HepG2 (cell line): Measurements from ENCODE around the gene CCL13. TPM values are rescaled to one million over a fixed set of nuclear protein-coding genes. Genes with fewer than 3 reads are reported as not detected.

Source experiments
- ATAC-seq: fragments of 200-7000 bp; cut with Tn5 transposase; 3 replicates; pipeline ENCODE4 v1.9.1; 2020; ENCODE audit warnings: mild to moderate bottlenecking, moderate library complexity
- BruUV-seq: library from RNA; stranded (reverse); fragments of 400-500 nt; replicated peaks from 2 replicates; lab custom pipeline; 2021; lab: Mats Ljungman, UMichigan
- CTCF ChIA-PET: fragments of 300-600 bp; formaldehyde crosslinking; extraction: SDS; loops from one replicate; lab custom pipeline; 2021; ENCODE audit warnings: low total read pairs, inconsistent platforms, low intra/inter-chr PET ratio; lab: Yijun Ruan, JAX
- POLR2A ChIA-PET: fragments of 350-600 bp; sonication (Branson Sonifier 250); formaldehyde crosslinking; loops from one replicate; lab custom pipeline; 2020; ENCODE audit warnings: antibody characterized with exemption, inconsistent platforms; lab: Yijun Ruan, JAX
- DNase-seq: peaks from one replicate; pipeline ENCODE4 v3.0.0-alpha.2; 2015; ENCODE audit warnings: low spot score
- FAIRE-seq: peaks from 3 replicates; lab custom pipeline; 2011; peaks lifted over from hg19 to GRCh38; lab: Jason Lieb, UNC
- H2AFZ ChIP-seq: one replicate; pipeline ENCODE4 v1.6.1; 2011; ENCODE audit warnings: low read length, inconsistent platforms
- H3K27ac ChIP-seq: fragments of 300-600 bp; 3 replicates; pipeline ENCODE4 v1.8.0; 2011; ENCODE audit warnings: mixed run types, mild to moderate bottlenecking, mixed read lengths, low read length, inconsistent platforms; ENCODE audit not compliant: insufficient read depth; ENCODE audit errors: extremely low read length
- H3K27me3 ChIP-seq, 2 experiments: fragments of 200-600 bp in 1 of 2; 2 replicates in 1 of 2; 3 replicates in 1 of 2; pipeline versions ENCODE4 v1.6.0 to v1.8.0; 2011; ENCODE audit warnings: low read length in 2 of 2, mild to moderate bottlenecking in 2 of 2, moderate library complexity in 2 of 2, inconsistent platforms in 1 of 2; ENCODE audit not compliant: insufficient read depth in 2 of 2, control insufficient read depth in 1 of 2
- H3K36me3 ChIP-seq, 2 experiments: fragments of 200-600 bp in 1 of 2; replicated peaks in 1 of 2; 2 replicates in 1 of 2; 3 replicates in 1 of 2; pipeline versions ENCODE4 v1.5.1 to v1.8.0; 2011; ENCODE audit warnings: low read length in 2 of 2, inconsistent platforms in 1 of 2; ENCODE audit not compliant: insufficient read depth in 2 of 2, control insufficient read depth in 1 of 2
- H3K4me1 ChIP-seq: 2 replicates; pipeline ENCODE4 v1.5.1; 2012; ENCODE audit warnings: low read length, inconsistent platforms; ENCODE audit not compliant: insufficient read depth
- H3K4me2 ChIP-seq: 2 replicates; pipeline ENCODE4 v1.6.0; 2011; ENCODE audit warnings: low read depth, low read length, inconsistent platforms
- H3K4me3 ChIP-seq, 3 experiments: fragments of 200-600 bp in 1 of 3; sonication (generic), shearing (Covaris generic) in 1 of 3; replicated peaks in 1 of 3; 2 replicates each; pipeline ENCODE4 v1.5.1; 2011 to 2016; ENCODE audit warnings: low read length in 3 of 3, inconsistent platforms in 2 of 3, low read depth in 2 of 3, mild to moderate bottlenecking in 2 of 3, control low read depth in 1 of 3, mixed read lengths in 1 of 3; ENCODE audit not compliant: insufficient read depth in 1 of 3
- H3K79me2 ChIP-seq: one replicate; pipeline ENCODE4 v1.6.1; 2011; ENCODE audit warnings: low read length, inconsistent platforms; ENCODE audit not compliant: insufficient read depth
- H3K9ac ChIP-seq: 2 replicates; pipeline ENCODE4 v1.6.0; 2011; ENCODE audit warnings: mild to moderate bottlenecking, low read depth, low read length, inconsistent platforms; ENCODE audit not compliant: insufficient read depth
- H3K9me3 ChIP-seq: 2 replicates; pipeline ENCODE4 v1.5.1; 2012; ENCODE audit warnings: mild to moderate bottlenecking, low read length
- H4K20me1 ChIP-seq: 2 replicates; pipeline ENCODE4 v1.6.0; 2011; ENCODE audit warnings: inconsistent platforms, mild to moderate bottlenecking, low read length, moderate library complexity; ENCODE audit not compliant: insufficient read depth
- ATF7-NPFF ChIP-seq: sonication (generic); formaldehyde crosslinking; IDR thresholded peaks from 2 replicates; pipeline ENCODE4 v1.8.1; 2023; ENCODE audit warnings: mild to moderate bottlenecking, low read depth, missing genetic modification reagents, moderate library complexity
- REPIN1 ChIP-seq: sonication (generic); formaldehyde crosslinking; IDR thresholded peaks from 2 replicates; pipeline ENCODE4 v1.8.0; 2022; ENCODE audit warnings: missing genetic modification reagents, low read depth, mild to moderate bottlenecking, borderline replicate concordance
- ZGPAT ChIP-seq: IDR thresholded peaks from 2 replicates; pipeline ENCODE4 v1.6.1; 2016; ENCODE audit warnings: mild to moderate bottlenecking
- ZNF138 ChIP-seq: sonication (generic); formaldehyde crosslinking; IDR thresholded peaks from 2 replicates; pipeline ENCODE4 v1.5.0; 2020; ENCODE audit warnings: mild to moderate bottlenecking, low read depth, missing genetic modification reagents
- ZNF17 ChIP-seq: sonication (generic); formaldehyde crosslinking; IDR thresholded peaks from 2 replicates; pipeline ENCODE4 v1.5.0; 2020; ENCODE audit warnings: mild to moderate bottlenecking, missing genetic modification reagents
- ZNF503 ChIP-seq: sonication (generic); formaldehyde crosslinking; IDR thresholded peaks from 2 replicates; pipeline ENCODE4 v1.4.0; 2020; ENCODE audit warnings: missing genetic modification reagents
- WGBS: methylation state at CpG from one replicate; pipeline ENCODE4 v1.1.6; 2017; ENCODE audit warnings: low lambda C conversion rate; 5-methylcytosine and 5-hydroxymethylcytosine counted together
- in situ Hi-C: cut with HindIII; loops from 2 replicates; pipeline ENCODE4 v1.10.0; 2017; ENCODE audit warnings: low pct_unique_long_range_greater_than_20kb; ENCODE audit not compliant: extremely low pct_ligation_motif_present
- intact Hi-C: fragments of 100-400 bp; cut with micrococcal nuclease; formaldehyde crosslinking; loops from one replicate; pipeline ENCODE4 v1.10.0; 2022; ENCODE audit not compliant: unreplicated experiment
- polyA plus RNA-seq, 8 experiments: library from polyadenylated mRNA; depleted of rRNA in 3 of 8; stranded (reverse) in 7 of 8; unstranded in 1 of 8; fragments of >200 nt; fragmentation: Illumina TruSeq in 4 of 8; extraction: Trizol in 4 of 8; gene quantifications; 2 replicates each; pipeline versions ENCODE4 v1.2.1 to v1.2.3, GENCODE V29; 2011 to 2016; ENCODE audit warnings: low read depth in 4 of 8, missing spikeins in 1 of 8, mixed read lengths in 1 of 8; ENCODE audit not compliant: insufficient read depth in 1 of 8
- total RNA-seq, 5 experiments: library from RNA; depleted of rRNA; stranded (reverse); fragments of >200 nt; fragmentation: Illumina TruSeq; extraction: Trizol; gene quantifications; 2 replicates each; pipeline ENCODE4 v1.2.3, GENCODE V29; 2016; ENCODE audit warnings: low read depth in 1 of 5

CCL13 gene
- total and polyA plus RNA-seq, 2 of the 13 experiments (the other 11 are each of a cell fraction or from before 2014, with no cell fraction given), result not detected

- H3K4me2 ChIP-seq, result no peak overlapping the region
- H4K20me1 ChIP-seq, result no peaks in the 10 kb centered on the region
- no TSS peak for BruUV-seq
- ChIA-PET POLR2A (no interaction called here), CTCF (no interaction called here)
- H3K27ac ChIP-seq, result no peak overlapping the region
- FAIRE-seq (no peak), ATAC-seq (no peak), DNase-seq (no peak)
- no peaks in the 10 kb centered on the region for H3K79me2 ChIP-seq
- intact Hi-C loops, result no loop called here
- in situ Hi-C loops, result no loop called here
- H3K4me3 ChIP-seq, result no peak overlapping the region
- 50% methylated on average over 4 of the region's 5 CpGs for WGBS
- H3K9ac ChIP-seq, result no peak overlapping the region
- H3K27me3 ChIP-seq, result peaks cover 0 to 4% of the 10 kb centered on the region in 2 experiments; a peak in 1 of 5 replicates
- no peaks in the 10 kb centered on the region for H3K4me1 ChIP-seq
- no peak overlapping the region for H2AFZ ChIP-seq
- H3K9me3 ChIP-seq, result no peaks in the 10 kb centered on the region
- no peaks in the 10 kb centered on the region for H3K36me3 ChIP-seq
- no peak for TF ChIP-seq ZGPAT (CRISPR knock-in tag)
- no peak for TF ChIP-seq ATF7-NPFF (CRISPR knock-in tag)
- TF ChIP-seq ZNF17 (CRISPR knock-in tag), result no peak
- no peak for TF ChIP-seq REPIN1 (CRISPR knock-in tag)
- TF ChIP-seq ZNF138 (CRISPR knock-in tag), result no peak
- no peak for TF ChIP-seq ZNF503 (CRISPR knock-in tag)
Observed at GRCh38 chr17:34386343-34386696, 30.0 kb downstream of the CCL13 start.
